ENCODE results near the gene RALGPS1. TPM values are rescaled to one million over a fixed set of nuclear protein-coding genes. Genes with fewer than 3 reads are reported as not detected.

Gene RALGPS1
- polyA plus RNA-seq, 1 of the 3 experiments (the other 2 are of a cell fraction) = 3.9 TPM

- peak overlapping the region in 1 of 2 experiments; percentile 36; a peak in 1 of 4 replicates for H3K27ac ChIP-seq (ENCODE audit: low read depth in 2 of 2, low read length in 1 of 2)
- no peaks in the 10 kb centered on the region for H3K9me3 ChIP-seq
- ChIA-PET CTCF (interaction anchor here (1.3 to 1.6 kb wide), 6 partner anchors 11 to 304 kb away, joined by 3 to 5 read pairs (median 4); no protein-coding TSS in a partner anchor), POLR2A (interaction anchor here (0.6 to 1.7 kb wide), 6 partner anchors 9 to 75 kb away, joined by 3 to 7 read pairs (median 3); no protein-coding TSS in a partner anchor)
- H3K79me2 ChIP-seq (ENCODE audit: insufficient read depth) = no peaks in the 10 kb centered on the region
- H3K9ac ChIP-seq = peak overlapping the region; percentile 58; the same call in 1 of the 2 replicates
- DNase-seq = peak; percentile 95
- no peaks in the 10 kb centered on the region for H3F3A ChIP-seq (replicated peaks; ENCODE audit: insufficient read depth)
- no peaks in the 10 kb centered on the region for H4K20me1 ChIP-seq (ENCODE audit: insufficient read depth)
- H3K4me2 ChIP-seq = peak overlapping the region; percentile 77
- WGBS (ENCODE audit: low lambda C conversion rate) = 17% methylated on average over 24 of the region's 53 CpGs
- peak overlapping the region; percentile 57 to 66 for H3K4me3 ChIP-seq (ENCODE audit: low read depth in 2 of 2, low read length in 1 of 2)
- H2AFZ ChIP-seq (ENCODE audit: low read depth) = peak overlapping the region; percentile 89
- H3K27me3 ChIP-seq (ENCODE audit: insufficient read depth) = no peaks in the 10 kb centered on the region
- peaks cover 0 to 2% of the 10 kb centered on the region in 2 experiments for H3K36me3 ChIP-seq (replicated peaks in 1 of 2; ENCODE audit: control insufficient read depth in 1 of 2, insufficient read depth in 2 of 2, low read length in 1 of 2)
- H3K4me1 ChIP-seq (ENCODE audit: control insufficient read depth in 1 of 2, insufficient read depth in 2 of 2, low read depth in 1 of 2, low read length in 1 of 2) = peaks cover 0 to 9% of the 10 kb centered on the region in 2 experiments; a peak in 1 of 4 replicates
- H3K9me2 ChIP-seq = no peaks in the 10 kb centered on the region
- TF ChIP-seq JUND (IDR thresholded peaks at IDR 0.05) (no peak), ZBTB33 (IDR thresholded peaks at IDR 0.05; ENCODE audit: borderline replicate concordance, low read depth) (0 out of 2 replicates have a peak, but pooled peaks have one; percentile 38), YY1 (IDR thresholded peaks at IDR 0.05; ENCODE audit: low read depth) (no peak), TEAD4 (IDR thresholded peaks at IDR 0.05; ENCODE audit: borderline replicate concordance, insufficient read depth) (no peak), FOXM1 (IDR thresholded peaks at IDR 0.05; ENCODE audit: low read depth) (no peak), SMC3 (IDR thresholded peaks at IDR 0.05; ENCODE audit: low read depth, low read length) (no peak), GABPA (IDR thresholded peaks at IDR 0.05; ENCODE audit: low read depth) (peak; percentile 41), TCF12 (IDR thresholded peaks at IDR 0.05) (no peak), TAF1 (IDR thresholded peaks at IDR 0.05; ENCODE audit: borderline replicate concordance, low read depth, low read length) (peak; percentile 59; the same call in 1 of the 2 replicates), IRF3 (IDR thresholded peaks at IDR 0.05; ENCODE audit: low read depth, low read length) (0 out of 2 replicates have a peak, but pooled peaks have one; percentile 26), MAX (IDR thresholded peaks at IDR 0.05; ENCODE audit: low read depth) (peak; percentile 37; the same call in 1 of the 2 replicates), RAD21 (IDR thresholded peaks at IDR 0.05; ENCODE audit: low read length) (no peak), FOXJ3 (CRISPR knock-in tag; IDR thresholded peaks at IDR 0.05) (no peak), CTCF (IDR thresholded peaks at IDR 0.05) (no peak), RFX5 (IDR thresholded peaks at IDR 0.05; ENCODE audit: low read length) (0 out of 2 replicates have a peak, but pooled peaks have one; percentile 27), PBX3 (IDR thresholded peaks at IDR 0.05) (peak; percentile 98), EZH2phosphoT487 (IDR thresholded peaks at IDR 0.05; ENCODE audit: borderline replicate concordance, low read depth) (no peak), NRF1 (IDR thresholded peaks at IDR 0.05; ENCODE audit: low read depth, low read length) (no peak), REST (IDR thresholded peaks at IDR 0.05; ENCODE audit: low read depth, low read length) (no peak), EP300 (IDR thresholded peaks at IDR 0.05; ENCODE audit: borderline replicate concordance in 1 of 2, low read depth in 1 of 2, low read length in 1 of 2) (no peak)
Measured at GRCh38 chr9:127244609-127245601, 330.3 kb downstream of the RALGPS1 start.
